Hematopoietic multipotent progenitor cell treated with erythropoietin and hydrocortisone succinate and interleukin-3 and kit ligand, for 15 days (in vitro differentiated cells): ENCODE measurements around the gene CDH15.
"Not testable (repeated sequence)": the region's sequence is repeated elsewhere in the genome, so short reads cannot be mapped to it uniquely, and the experiment has no call there.

ENCODE experiments used
- DNase-seq: peaks from one replicate; pipeline ENCODE4 v3.0.0-alpha.2; 2015; ENCODE audit warnings: low spot score

Gene CDH15

GRCh38 chr16:89237733-89238132 is 66.2 kb downstream of the CDH15 start:
- DNase-seq, result no peak

- DNase-seq, result peak; percentile 74
Measured at GRCh38 chr16:89241187-89242007, 69.8 kb downstream of the CDH15 start.

- no peak for DNase-seq
Measured at GRCh38 chr16:89242795-89243200, 71.2 kb downstream of the CDH15 start.

GRCh38 chr16:89243664-89244063 is 72.1 kb downstream of the CDH15 start:
- no peak for DNase-seq

GRCh38 chr16:89244264-89244663 is 72.7 kb downstream of the CDH15 start:
- DNase-seq, result not testable (repeated sequence)

- no peak for DNase-seq
Measured at GRCh38 chr16:89244754-89245153, 73.2 kb downstream of the CDH15 start.
